Renal cortical epithelial cell (primary cell): ENCODE measurements around the gene VWCE. TPM values are rescaled to one million over a fixed set of nuclear protein-coding genes. Genes with fewer than 3 reads are reported as not detected.
A peak's percentile ranks its signal among the peaks of the same experiment; 100 is the strongest.

ENCODE experiments used
- DNase-seq: peaks from one replicate; pipeline ENCODE4 v3.0.0-alpha.2; 2011; ENCODE audit warnings: low read depth
- total RNA-seq: library from RNA; depleted of rRNA; stranded (reverse); fragments of >200 nt; gene quantifications from 2 replicates; pipeline ENCODE4 v1.2.3, GENCODE V29; 2014

Gene VWCE
- total RNA-seq, 1 donor from 2014 or later = 4.5 TPM

- peak; percentile 29 for DNase-seq
Observed at GRCh38 chr11:61329871-61330270, 34.8 kb upstream of the VWCE start.

DNA sequence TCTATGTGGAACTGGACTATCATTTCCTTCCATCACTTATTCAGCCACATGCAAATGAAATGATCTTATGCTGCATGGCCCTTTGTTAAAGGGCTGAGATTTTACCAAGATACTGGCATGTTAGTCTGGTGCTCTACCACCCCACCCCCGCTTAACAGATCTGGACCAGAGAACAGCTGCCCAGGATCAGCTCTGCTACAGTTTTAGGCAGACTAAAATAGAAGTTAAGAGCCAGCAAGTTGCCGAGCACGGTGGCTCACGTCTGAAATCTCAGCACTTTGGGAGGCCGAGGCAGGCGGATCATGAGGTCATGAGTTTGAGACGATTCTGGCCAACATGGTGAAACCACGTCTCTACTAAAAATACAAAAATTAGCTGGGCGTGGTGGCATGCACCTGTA lies 33.2 kb upstream of the VWCE start:
- no peak for DNase-seq

- DNase-seq = peak; percentile 28
Observed at GRCh38 chr11:61327669-61328071, 32.6 kb upstream of the VWCE start.

GRCh38 chr11:61325649-61326414 lies 30.7 kb upstream of the VWCE start:
- DNase-seq = no peak

- DNase-seq = no peak
Observed at GRCh38 chr11:61315260-61315659, 20.1 kb upstream of the VWCE start.

DNA sequence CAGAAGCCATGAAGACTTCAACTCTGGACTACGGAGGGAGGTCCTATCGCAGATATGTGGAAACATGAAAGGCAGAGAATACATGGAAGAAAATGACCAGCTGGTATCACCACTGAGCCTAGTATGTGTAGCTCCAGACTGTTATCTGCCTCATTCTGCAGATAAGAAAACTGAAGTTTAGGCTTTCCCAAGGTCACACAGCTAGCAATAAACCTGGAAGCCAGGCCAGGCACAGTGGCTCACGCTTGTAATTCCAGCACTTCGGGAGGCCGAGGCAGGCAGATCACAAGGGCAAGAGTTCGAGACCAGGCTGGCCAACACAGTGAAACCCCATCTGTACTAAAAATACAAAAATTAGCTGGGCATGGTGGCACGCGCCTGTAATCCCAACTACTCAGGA lies 15.6 kb upstream of the VWCE start:
- no peak for DNase-seq

- DNase-seq = no peak
Observed at GRCh38 chr11:61309739-61310138, 14.6 kb upstream of the VWCE start.

DNA sequence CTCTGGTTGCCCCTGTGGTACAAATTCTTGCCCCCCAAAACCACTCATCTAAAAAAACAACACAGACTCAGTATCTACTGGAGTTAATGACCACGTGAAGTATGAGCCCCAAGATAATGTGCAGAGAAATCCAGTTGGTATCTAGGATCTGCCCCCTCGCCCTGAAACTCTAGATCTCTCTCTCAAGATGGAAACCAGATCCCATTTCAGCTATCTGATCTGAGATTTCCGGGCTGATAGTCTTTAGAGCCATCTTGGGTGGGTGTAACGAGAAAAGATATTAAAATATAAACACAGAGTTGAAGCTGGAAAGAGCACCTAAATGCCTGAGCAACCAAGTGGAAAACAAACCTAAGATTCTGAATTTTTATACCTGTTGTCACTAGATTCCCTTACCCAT lies 14.0 kb upstream of the VWCE start:
- DNase-seq = no peak

- DNase-seq = no peak
Observed at GRCh38 chr11:61307354-61307753, 12.2 kb upstream of the VWCE start.

- no peak for DNase-seq
Observed at GRCh38 chr11:61306221-61306620, 11.1 kb upstream of the VWCE start.

DNA sequence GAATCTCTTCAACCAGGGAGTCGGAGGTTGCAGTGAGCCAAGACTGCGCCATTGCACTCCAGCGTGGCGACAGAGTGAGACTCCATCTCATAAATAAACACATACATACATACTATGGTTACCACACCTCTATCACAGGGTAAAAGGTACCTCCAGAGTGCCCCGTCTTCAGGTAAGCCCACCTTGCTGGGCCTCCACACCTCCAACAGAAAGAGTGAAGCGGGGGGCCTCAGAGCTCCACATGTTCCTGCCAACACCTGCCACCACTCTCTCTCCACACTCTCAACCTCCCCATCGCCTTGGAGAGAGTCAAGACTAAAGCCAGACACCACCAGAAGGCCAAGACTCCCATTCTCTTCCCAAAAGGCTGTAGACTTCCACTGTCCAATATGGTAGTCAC lies 10.3 kb upstream of the VWCE start:
- DNase-seq = no peak

- DNase-seq = no peak
Observed at GRCh38 chr11:61303725-61304124, 8.6 kb upstream of the VWCE start.

DNA sequence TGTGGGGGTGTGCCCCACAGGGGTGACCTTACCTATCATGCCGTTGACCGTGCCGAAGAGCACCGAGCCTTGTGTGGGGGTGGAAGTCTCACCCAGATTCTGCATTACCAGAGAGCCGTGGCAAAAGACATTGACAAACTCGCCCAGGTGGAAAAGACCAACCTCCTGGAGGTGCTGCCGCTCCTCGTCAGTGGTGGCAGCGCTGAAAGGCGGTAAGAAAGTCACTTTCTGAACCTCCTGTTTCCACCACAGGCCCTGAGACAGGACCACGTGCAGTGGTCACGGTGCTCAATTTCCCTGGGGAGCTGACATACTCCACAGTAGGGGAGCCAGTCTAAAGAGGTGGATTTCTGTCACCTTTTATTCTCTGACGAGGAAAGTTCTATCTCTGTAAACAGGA lies 7.4 kb upstream of the VWCE start:
- no peak for DNase-seq

DNA sequence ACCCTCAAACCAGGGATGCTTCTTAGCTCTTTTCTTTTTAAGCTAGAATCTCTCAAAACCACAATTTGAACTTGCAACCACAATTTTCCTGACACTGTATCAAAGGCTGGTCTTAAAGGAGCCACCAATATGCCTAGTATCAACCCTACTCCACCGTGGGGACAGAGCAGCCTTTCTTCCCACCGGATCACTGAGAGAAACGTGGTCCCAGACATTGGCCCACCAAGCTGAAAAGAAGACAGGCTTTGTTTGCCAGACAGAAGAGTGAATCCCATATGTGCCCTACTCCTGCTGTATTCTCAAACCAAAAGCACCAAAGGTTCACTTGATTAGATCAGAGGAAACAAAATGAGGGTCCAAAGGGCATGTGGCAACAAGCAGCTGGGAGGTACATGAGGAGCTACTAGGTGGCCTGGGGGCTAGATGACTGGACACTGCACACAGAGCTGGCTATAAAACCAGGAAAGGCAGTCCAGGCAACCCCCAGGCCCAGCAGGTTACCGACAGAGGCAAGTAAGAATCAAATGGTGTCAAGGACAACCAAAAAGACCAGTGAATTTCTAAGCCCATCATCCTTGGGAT lies 3.6 kb upstream of the VWCE start:
- DNase-seq = peak; percentile 16

DNA sequence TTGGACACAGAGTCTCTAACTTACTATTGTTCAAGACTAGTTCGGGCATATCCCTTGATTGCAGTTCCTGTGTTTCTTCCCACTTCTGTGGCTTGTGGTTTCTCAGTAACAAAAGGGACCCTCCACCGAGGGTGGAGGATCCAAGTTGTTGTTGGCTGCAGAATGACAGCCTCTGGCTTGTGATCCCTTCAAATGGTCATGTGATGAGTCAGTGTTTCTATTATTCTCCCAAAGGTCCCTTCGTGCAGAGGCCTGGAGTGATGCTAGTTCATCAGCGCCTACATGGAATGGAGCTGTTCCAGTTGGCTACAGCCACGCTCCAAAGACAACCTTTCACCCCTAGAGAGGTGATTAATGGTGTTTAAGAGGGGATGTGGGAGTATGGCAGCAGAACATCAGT lies 2.6 kb upstream of the VWCE start:
- peak; percentile 98 for DNase-seq

DNA sequence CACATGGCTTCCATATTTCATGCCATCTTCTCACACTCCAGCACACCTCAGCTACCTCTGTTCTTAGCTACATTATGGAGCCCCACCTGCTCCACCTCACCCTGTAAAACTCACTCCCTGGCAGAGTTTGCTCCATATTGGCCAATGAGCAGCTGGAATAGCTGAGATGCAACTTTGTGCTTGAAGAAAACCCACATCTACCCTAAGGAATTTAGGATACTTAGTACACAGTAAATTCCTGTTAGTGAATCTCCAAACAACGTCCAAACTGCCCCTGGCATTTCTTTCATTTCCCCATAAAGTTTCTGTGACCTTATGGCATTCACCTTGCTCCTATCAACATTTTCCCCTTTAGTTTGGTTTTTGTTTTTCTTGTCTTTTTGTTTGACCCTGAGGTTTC lies 2.2 kb upstream of the VWCE start:
- DNase-seq = no peak

DNA sequence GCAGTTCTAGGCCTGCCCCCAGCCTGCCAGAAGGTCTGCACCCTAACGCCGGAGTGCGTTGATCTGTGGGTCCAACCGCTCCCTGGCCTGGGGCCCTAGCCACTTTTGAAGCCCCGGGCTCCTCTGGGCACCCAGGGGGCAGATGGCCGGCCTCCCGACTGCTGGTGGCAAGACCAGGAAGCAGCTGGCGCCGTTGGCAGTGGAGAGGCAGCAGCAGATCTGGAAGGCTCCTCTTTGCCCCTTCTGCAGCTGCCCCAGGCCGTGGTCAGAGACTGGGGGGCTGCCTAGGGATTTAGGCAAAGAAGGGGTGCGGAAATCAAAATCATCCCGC lies 445 bp upstream of the VWCE start:
- no peak for DNase-seq

DNA sequence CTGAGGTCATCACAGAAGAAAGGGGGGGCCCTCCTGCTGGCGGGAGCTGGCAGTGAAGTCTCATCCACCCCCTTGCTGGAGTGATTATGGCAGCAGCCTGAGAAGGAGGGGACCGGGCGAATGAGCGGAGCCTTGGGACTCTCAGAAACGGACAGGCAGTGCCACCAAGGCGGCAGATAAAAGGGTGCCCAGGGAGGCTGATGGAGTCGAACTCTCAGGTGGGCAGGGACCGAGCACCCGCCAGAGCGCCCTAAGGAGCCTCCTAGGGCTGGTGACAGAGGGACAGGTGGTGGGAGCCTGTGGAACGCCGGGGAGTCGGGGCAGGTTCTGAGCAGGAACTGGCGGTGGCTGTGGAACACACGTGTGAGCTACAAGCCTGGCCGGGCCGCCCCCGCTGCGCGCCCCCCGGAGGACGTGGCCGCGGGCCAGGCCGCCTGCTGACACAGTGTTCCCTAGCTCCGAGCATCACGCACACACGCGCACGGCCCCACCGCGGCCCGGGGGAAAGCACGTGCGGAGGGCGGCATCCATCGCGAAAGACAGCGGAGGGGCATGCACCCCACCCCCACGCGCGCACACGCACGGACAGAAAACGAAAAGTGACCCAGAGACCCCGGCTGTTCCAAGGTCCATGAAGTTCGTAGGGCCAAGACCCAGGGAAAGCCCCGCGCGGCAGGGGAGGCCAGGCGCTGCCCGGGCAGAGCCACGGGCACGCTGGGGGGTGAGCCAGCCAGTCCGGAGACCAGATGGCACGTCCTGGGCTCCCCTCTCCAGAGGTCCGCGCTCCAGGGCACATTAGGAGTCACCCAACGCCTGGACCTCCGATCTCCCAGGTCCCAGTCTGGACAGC lies 1.0 kb downstream of the VWCE start:
- DNase-seq = no peak

GRCh38 chr11:61292356-61292755 lies 2.8 kb downstream of the VWCE start:
- DNase-seq = no peak

GRCh38 chr11:61290905-61291690 lies 4.0 kb downstream of the VWCE start:
- no peak for DNase-seq

DNA sequence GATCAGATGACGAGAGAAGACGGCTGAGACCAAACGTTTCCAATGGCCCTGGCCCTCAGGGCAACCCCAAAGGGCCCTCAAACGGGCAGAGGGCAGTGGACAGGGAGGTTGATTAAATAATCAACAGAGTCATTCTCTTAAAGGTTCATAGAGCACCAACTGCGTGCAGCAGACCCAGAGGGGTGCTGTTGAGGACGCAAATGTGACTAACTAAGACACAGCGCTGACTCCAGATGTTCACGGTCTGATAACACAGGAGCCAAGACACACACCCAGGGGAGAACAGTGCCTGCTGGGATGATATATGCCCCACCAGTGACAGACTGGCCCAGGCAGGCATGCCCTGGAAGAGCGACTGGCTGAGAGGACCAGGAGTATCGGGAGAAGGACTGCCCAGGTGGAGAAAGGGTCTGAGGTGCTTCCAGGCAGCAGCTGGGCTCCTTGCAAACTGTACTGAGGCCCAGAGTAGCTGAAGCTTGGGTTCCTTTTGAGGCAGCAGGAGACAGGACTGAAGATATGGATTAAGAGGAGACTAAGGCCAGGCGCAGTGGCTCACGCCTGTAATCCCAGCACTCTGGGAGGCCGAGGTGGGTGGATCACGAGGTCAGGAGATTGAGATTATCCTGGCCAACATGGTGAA lies 7.7 kb downstream of the VWCE start:
- no peak for DNase-seq

DNA sequence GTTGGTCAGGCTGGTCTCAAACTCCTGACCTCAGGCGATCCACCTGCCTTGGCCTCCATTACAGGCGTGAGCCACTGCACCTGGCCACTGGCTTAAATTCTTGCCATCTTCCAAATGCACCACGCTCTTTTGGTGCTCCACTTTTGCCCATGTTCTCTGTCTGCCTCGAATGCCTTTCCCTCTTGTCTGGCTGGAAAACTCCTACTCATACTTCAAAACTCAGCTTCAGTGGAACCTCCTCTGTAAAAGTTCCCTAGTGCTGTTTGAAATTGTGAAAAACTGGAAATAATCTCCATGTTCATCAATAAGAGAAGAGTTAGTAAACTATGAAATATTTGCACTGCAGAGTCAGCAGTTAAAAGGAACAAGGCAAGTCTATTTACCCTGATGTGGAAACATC lies 11.5 kb downstream of the VWCE start:
- no peak for DNase-seq
